A172 (cell line): ENCODE results near the gene EIF3J. TPM values are rescaled to one million over a fixed set of nuclear protein-coding genes. Genes with fewer than 3 reads are reported as not detected.

Experiments used
- DNase-seq: peaks from one replicate; pipeline ENCODE4 v3.0.0-alpha.2; 2015; ENCODE audit warnings: low spot score
- total RNA-seq: library from RNA; depleted of rRNA; stranded (reverse); fragments of >200 nt; shearing (Covaris generic); gene quantifications from 2 replicates; pipeline ENCODE4 v1.2.3, GENCODE V29; 2014; rRNA removed

EIF3J gene
- total RNA-seq, 1 experiment from 2014 or later = 54.1 TPM

- no peak for DNase-seq
Observed at GRCh38 chr15:44593042-44593736, 56.2 kb downstream of the EIF3J start.

GRCh38 chr15:44595246-44595645, 58.3 kb downstream of the EIF3J start:
- DNase-seq = no peak

GRCh38 chr15:44595656-44596510, 58.9 kb downstream of the EIF3J start:
- no peak for DNase-seq

DNA sequence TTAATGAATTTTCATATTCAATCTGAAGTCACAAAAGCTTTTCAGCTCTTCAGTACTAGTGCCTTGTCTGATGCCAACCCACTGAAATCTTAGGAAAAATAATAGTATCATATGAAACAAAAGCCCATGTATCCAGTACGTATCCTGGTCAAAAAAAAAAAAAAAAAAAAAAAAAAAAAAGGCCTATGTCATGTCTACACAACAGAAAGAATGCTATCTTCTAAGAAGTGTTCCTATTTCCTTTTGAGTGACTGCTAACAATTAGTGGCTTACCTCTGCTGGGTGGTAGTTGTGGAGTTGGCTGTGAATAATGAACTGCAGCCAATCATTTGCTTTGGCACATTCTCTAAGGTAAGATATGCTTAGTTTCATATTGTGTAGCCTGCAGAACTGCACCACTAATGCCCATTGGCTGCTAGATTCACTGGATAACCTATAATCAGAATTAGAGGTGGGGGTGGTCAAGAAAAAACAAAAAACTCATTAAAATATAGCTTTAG, 59.6 kb downstream of the EIF3J start:
- DNase-seq = no peak

- DNase-seq = no peak
Observed at GRCh38 chr15:44598066-44598465, 61.1 kb downstream of the EIF3J start.

GRCh38 chr15:44598892-44599291, 61.9 kb downstream of the EIF3J start:
- no peak for DNase-seq

- DNase-seq = no peak
Observed at GRCh38 chr15:44603126-44603525, 66.2 kb downstream of the EIF3J start.

- no peak for DNase-seq
Observed at GRCh38 chr15:44606740-44607139, 69.8 kb downstream of the EIF3J start.

Other genes with a start within 250 kb of the EIF3J start
- 141 and 160 TPM in 2 replicates for gene GOLM2, start 248.4 kb upstream of the EIF3J start, total RNA-seq
- gene CTDSPL2, start 109.5 kb upstream of the EIF3J start, total RNA-seq = 48.7 and 62.7 TPM in 2 replicates
- 26.8 and 27.0 TPM in 2 replicates for gene SPG11, start 126.5 kb downstream of the EIF3J start, total RNA-seq
- not detected in 2 replicates for gene PATL2, start 174.2 kb downstream of the EIF3J start, total RNA-seq
- 2,498 and 2,773 TPM in 2 replicates for gene B2M, start 174.4 kb downstream of the EIF3J start, total RNA-seq
- 16.4 and 16.5 TPM in 2 replicates for gene TRIM69, start 199.4 kb downstream of the EIF3J start, total RNA-seq